ACC112 (cell line): ENCODE data around the gene CYP19A1.

Experiments
- H2AFZ ChIP-seq: fragments of 200-600 bp; sonication (generic); one replicate; pipeline ENCODE4 v1.6.0; 2017; ENCODE audit warnings: antibody characterized with exemption, low read length; ENCODE audit not compliant: unreplicated experiment
- H3K27ac ChIP-seq: fragments of 200-600 bp; sonication (generic); 2 replicates; pipeline ENCODE4 v1.5.1; 2014; ENCODE audit warnings: low read depth, mild to moderate bottlenecking, antibody characterized with exemption, low read length, moderate library complexity
- H3K27me3 ChIP-seq: fragments of 200-600 bp; sonication (generic); 2 replicates; pipeline ENCODE4 v1.6.1; 2014; ENCODE audit warnings: mild to moderate bottlenecking, antibody characterized with exemption, low read length, moderate library complexity, mixed read lengths; ENCODE audit not compliant: insufficient read depth
- H3K36me3 ChIP-seq: fragments of 200-600 bp; sonication (generic); 2 replicates; pipeline ENCODE4 v1.6.1; 2016; ENCODE audit warnings: mild to moderate bottlenecking, antibody characterized with exemption, low read length, moderate library complexity, mixed read lengths; ENCODE audit not compliant: insufficient read depth
- H3K4me1 ChIP-seq: fragments of 200-600 bp; sonication (generic); one replicate; pipeline ENCODE4 v1.6.1; 2016; ENCODE audit warnings: low read length, mixed read lengths; ENCODE audit not compliant: insufficient read depth, unreplicated experiment, control insufficient read depth
- H3K4me3 ChIP-seq: fragments of 200-600 bp; sonication (generic); 2 replicates; pipeline ENCODE4 v1.5.1; 2014; ENCODE audit warnings: mild to moderate bottlenecking, low read depth, low read length
- H3K79me2 ChIP-seq: fragments of 200-600 bp; sonication (generic); one replicate; pipeline ENCODE4 v1.6.0; 2016; ENCODE audit warnings: low read length; ENCODE audit not compliant: control insufficient read depth, unreplicated experiment, insufficient read depth

Gene CYP19A1

DNA sequence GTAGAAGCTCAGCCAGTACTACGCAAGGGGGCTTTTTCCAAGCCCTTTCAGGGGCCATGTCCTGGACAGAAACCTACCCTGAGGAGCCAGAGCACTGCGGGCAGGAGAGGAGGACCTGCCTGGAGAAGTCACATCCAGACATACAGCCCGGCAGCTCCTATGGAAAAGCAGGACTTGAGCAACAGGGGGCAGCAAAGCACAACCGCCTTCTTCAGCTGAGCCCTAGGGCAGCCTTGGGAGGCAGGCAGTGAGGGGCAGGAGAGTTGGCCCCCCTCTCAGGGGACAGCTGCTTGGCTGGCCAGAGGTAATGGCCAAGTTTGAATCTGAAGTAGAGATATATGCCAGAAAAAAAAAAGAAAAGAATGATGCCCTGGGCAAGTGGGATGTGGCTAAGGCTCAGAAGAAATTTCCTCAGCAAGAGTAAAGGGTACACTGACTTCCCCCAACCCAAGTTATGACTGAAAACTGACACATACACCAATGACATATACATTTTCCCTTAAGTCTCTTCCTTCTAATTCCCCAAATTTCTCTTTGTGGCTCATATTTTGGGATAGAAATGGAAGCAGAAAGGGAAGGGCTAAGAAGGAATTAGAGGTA, 56.9 kb downstream of the CYP19A1 start:
- Histone ChIP-seq H3K36me3 (no peaks in the 10 kb centered on the region), H3K27me3 (peaks cover 6% of the 10 kb centered on the region), H3K79me2 (no peaks in the 10 kb centered on the region), H3K4me3 (no peak overlapping the region), H2AFZ (peak overlapping the region; percentile 62), H3K27ac (no peak overlapping the region), H3K4me1 (no peaks in the 10 kb centered on the region)

DNA sequence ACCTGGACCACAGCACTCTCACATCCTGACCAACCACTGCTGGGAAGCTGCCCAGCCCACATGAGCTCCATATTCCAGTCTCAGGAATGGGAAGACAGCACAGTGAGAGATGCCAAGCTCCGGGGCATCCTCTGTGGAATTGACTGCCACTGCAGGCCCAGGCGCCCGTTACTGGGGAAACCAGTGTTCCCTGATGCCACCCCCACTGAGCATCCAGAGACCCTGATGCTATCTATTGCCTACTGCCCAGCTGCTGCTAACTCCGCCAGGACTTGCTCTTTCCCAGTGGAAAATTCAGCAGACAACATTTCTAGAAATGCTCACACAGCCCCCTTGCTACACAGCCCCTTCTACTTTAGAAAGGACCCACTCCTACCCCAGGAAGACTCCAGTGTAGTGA, 57.6 kb downstream of the CYP19A1 start:
- no peak overlapping the region for H3K27ac ChIP-seq
- H3K36me3 ChIP-seq = no peaks in the 10 kb centered on the region
- H3K27me3 ChIP-seq = peaks cover 6% of the 10 kb centered on the region
- H3K79me2 ChIP-seq = no peaks in the 10 kb centered on the region
- H2AFZ ChIP-seq = no peak overlapping the region
- H3K4me1 ChIP-seq = no peaks in the 10 kb centered on the region
- no peak overlapping the region for H3K4me3 ChIP-seq

DNA sequence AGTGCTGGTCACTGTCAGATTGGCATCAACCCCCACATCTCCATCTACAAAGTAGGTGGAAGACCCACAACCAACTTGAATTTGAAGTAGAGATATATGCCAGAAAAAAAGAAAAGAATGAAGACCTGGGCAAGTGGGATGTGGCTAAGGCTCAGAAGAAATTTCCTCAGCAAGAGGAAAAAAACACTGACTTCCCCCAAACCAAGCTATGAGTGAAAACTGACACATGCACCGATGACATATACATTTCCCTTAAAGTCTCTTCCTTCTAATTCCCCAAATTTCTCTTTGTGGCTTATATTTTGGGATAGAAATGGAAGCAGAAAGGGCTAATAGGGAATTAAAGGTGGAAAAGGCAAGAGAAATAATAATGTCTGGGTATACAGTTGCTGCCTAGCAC, 59.0 kb downstream of the CYP19A1 start:
- Histone ChIP-seq H3K4me3 (no peak overlapping the region), H3K36me3 (no peaks in the 10 kb centered on the region), H3K27ac (no peak overlapping the region), H3K79me2 (no peaks in the 10 kb centered on the region), H3K27me3 (peaks cover 6% of the 10 kb centered on the region), H3K4me1 (no peaks in the 10 kb centered on the region), H2AFZ (no peak overlapping the region)

DNA sequence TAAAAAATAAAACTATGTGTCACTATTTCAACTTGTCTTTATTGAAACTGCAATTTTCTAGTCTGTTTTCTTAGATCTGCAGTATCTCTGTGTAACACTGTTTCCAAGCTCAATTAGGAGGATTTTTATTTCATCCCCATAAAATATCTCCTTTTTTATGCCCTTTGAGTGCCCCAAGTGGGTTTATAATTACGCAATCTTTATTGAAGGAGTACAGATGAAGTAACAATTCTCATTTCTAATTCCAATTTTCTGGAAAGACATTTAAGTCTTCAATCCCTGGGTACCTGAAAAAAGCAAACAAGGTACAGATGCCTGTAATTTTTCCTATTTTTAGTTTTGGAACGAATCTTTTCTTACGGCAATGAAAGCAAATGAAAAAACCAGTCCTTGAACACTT, 61.3 kb downstream of the CYP19A1 start:
- H3K36me3 ChIP-seq = no peaks in the 10 kb centered on the region
- H3K4me1 ChIP-seq = no peaks in the 10 kb centered on the region
- peaks cover 6% of the 10 kb centered on the region for H3K27me3 ChIP-seq
- no peak overlapping the region for H2AFZ ChIP-seq
- H3K4me3 ChIP-seq = no peak overlapping the region
- H3K27ac ChIP-seq = no peak overlapping the region
- H3K79me2 ChIP-seq = no peaks in the 10 kb centered on the region

- H2AFZ ChIP-seq = no peak overlapping the region
- no peaks in the 10 kb centered on the region for H3K79me2 ChIP-seq
- H3K27me3 ChIP-seq = peaks cover 6% of the 10 kb centered on the region
- no peak overlapping the region for H3K4me3 ChIP-seq
- no peaks in the 10 kb centered on the region for H3K4me1 ChIP-seq
- no peak overlapping the region for H3K27ac ChIP-seq
- no peaks in the 10 kb centered on the region for H3K36me3 ChIP-seq
Observed at GRCh38 chr15:51274956-51275355, 63.4 kb downstream of the CYP19A1 start.

GRCh38 chr15:51270706-51271105, 67.7 kb downstream of the CYP19A1 start:
- Histone ChIP-seq H3K27me3 (no peaks in the 10 kb centered on the region), H3K79me2 (no peaks in the 10 kb centered on the region), H3K36me3 (no peaks in the 10 kb centered on the region), H3K4me3 (no peak overlapping the region), H2AFZ (no peak overlapping the region), H3K4me1 (peaks cover 5% of the 10 kb centered on the region), H3K27ac (no peak overlapping the region)

- no peak overlapping the region for H3K4me3 ChIP-seq
Observed at GRCh38 chr15:51269496-51269895, 68.9 kb downstream of the CYP19A1 start.

DNA sequence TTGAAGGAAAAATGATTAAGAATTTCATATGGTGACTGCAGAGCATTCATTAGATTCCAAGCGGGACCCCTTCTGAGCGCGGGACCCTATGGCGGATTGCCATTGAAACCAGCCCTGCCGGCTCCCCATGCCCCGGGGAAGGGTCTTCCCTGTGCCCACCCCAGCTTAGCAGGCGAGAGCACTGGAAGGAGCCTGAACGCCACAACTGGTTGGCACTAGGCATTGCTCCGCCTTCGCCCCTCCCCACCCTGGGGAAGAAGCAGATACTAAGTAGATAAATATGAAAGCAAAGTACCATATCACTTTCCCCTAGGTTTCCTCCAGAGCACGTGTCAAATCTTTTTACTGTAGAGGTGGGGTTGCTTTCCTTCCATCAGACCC, 70.7 kb downstream of the CYP19A1 start:
- Histone ChIP-seq H3K4me3 (peak overlapping the region; percentile 75), H3K4me1 (peaks cover 5% of the 10 kb centered on the region), H3K79me2 (no peaks in the 10 kb centered on the region), H3K36me3 (no peaks in the 10 kb centered on the region), H2AFZ (peak overlapping the region; percentile 88), H3K27me3 (no peaks in the 10 kb centered on the region), H3K27ac (no peak overlapping the region)

More at GRCh38 chr15:51269496-51269895, 68.9 kb downstream of the CYP19A1 start:
- Histone ChIP-seq H3K4me1 (peaks cover 5% of the 10 kb centered on the region), H2AFZ (no peak overlapping the region), H3K79me2 (no peaks in the 10 kb centered on the region), H3K36me3 (no peaks in the 10 kb centered on the region), H3K27me3 (no peaks in the 10 kb centered on the region), H3K27ac (no peak overlapping the region)

GRCh38 chr15:51267051-51267702, 71.2 kb downstream of the CYP19A1 start:
- Histone ChIP-seq H3K79me2 (no peaks in the 10 kb centered on the region), H2AFZ (peak overlapping the region; percentile 88), H3K4me3 (peak overlapping the region; percentile 75), H3K27me3 (no peaks in the 10 kb centered on the region), H3K27ac (no peak overlapping the region), H3K4me1 (peaks cover 5% of the 10 kb centered on the region), H3K36me3 (no peaks in the 10 kb centered on the region)

GRCh38 chr15:51266656-51267050, 71.7 kb downstream of the CYP19A1 start:
- Histone ChIP-seq H3K4me1 (peaks cover 5% of the 10 kb centered on the region), H2AFZ (peak overlapping the region; percentile 88), H3K4me3 (peak overlapping the region; percentile 75), H3K36me3 (no peaks in the 10 kb centered on the region), H3K27ac (no peak overlapping the region), H3K79me2 (no peaks in the 10 kb centered on the region), H3K27me3 (no peaks in the 10 kb centered on the region)

DNA sequence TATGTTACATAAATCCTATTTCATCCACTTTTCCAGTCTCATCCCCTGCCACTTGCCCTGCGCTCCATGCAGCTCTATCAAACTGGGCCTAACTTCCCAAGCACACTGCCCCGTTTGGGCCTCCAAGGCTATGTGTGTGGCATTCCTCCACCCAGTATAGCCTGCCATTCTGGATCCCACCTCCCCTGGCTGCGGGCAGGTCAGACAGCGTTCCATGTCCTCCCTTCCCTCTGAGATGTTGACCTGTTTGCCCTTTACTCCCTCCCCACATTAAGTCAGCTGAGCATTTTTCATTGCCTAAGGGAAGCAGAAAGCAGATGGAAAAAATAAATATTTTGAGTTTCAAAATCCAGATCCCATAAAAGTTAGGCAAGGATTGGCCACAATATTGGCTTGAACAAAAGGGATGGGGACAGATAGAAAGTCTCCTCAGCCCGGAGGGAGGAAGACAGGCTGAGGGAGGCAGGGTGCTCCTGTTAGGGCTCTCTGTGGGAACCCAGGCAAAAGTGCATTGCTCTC, 73.3 kb downstream of the CYP19A1 start:
- H3K4me3 ChIP-seq = no peak overlapping the region
- no peaks in the 10 kb centered on the region for H3K27me3 ChIP-seq
- H3K79me2 ChIP-seq = no peaks in the 10 kb centered on the region
- no peak overlapping the region for H3K27ac ChIP-seq
- H2AFZ ChIP-seq = no peak overlapping the region
- peaks cover 5% of the 10 kb centered on the region for H3K4me1 ChIP-seq
- no peaks in the 10 kb centered on the region for H3K36me3 ChIP-seq
